Measurements from ENCODE around the gene AFF1.

DNA sequence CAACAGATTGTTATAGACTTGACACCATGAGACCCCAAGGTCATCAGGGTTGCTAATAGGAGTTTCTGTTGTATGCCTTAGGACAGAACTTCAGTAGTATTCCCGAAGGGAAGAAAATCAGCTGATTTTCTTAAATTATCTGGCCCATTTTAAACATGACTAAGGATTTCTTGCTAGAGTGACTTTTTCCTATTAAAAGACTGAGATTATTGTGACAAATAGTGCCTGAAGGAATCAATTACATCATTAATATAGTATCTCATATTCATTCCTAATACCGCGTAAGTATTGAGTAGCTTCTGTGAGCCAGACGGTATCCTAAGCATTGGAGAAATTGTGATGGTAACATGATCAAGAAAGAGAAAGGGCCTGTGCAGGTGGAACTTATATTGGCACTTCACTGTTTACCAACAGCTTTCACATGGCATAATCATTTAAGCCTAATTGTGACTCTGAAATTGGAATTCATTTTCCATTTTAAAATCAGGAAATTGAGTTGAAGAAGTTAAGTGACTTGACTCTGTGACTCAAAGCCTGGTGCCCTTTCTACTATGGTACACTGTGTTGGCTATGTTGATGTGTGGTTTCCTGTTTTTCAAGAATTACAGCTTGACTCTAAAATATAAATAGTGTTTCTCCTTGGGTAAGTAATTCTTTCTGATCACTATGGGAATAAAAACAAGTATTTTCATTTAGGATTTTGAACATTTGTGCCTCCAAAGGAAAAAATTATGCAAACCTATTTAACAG, 4.1 kb downstream of the AFF1 start:
- TF ChIP-seq, protein P1, sequence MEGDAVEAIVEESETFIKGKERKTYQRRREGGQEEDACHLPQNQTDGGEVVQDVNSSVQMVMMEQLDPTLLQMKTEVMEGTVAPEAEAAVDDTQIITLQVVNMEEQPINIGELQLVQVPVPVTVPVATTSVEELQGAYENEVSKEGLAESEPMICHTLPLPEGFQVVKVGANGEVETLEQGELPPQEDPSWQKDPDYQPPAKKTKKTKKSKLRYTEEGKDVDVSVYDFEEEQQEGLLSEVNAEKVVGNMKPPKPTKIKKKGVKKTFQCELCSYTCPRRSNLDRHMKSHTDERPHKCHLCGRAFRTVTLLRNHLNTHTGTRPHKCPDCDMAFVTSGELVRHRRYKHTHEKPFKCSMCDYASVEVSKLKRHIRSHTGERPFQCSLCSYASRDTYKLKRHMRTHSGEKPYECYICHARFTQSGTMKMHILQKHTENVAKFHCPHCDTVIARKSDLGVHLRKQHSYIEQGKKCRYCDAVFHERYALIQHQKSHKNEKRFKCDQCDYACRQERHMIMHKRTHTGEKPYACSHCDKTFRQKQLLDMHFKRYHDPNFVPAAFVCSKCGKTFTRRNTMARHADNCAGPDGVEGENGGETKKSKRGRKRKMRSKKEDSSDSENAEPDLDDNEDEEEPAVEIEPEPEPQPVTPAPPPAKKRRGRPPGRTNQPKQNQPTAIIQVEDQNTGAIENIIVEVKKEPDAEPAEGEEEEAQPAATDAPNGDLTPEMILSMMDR (IDR thresholded peaks at IDR 0.05) = no peak
- no peak for TF ChIP-seq POLR2A (IDR thresholded peaks at IDR 0.05)
- TF ChIP-seq POLR2AphosphoS5 (IDR thresholded peaks at IDR 0.05) = peak in 1 of 3 donors; percentile 14
